HG02970 (cell line): ENCODE measurements around the gene EPSTI1.
"Not testable (repeated sequence)": the region's sequence is repeated elsewhere in the genome, so short reads cannot be mapped to it uniquely, and the experiment has no call there.

Experiments used
- ATAC-seq: cut with Tn5 transposase; IDR thresholded peaks from one replicate; pipeline ENCODE4 v1.9.1; 2021; ENCODE audit warnings: mild to moderate bottlenecking, moderate library complexity, moderate number of reproducible peaks; ENCODE audit not compliant: unreplicated experiment, low FRiP score

Gene EPSTI1, protein sequence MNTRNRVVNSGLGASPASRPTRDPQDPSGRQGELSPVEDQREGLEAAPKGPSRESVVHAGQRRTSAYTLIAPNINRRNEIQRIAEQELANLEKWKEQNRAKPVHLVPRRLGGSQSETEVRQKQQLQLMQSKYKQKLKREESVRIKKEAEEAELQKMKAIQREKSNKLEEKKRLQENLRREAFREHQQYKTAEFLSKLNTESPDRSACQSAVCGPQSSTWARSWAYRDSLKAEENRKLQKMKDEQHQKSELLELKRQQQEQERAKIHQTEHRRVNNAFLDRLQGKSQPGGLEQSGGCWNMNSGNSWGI

GRCh38 chr13:42991898-42992763, at the start of gene EPSTI1:
TSS of gene EPSTI1 (minus strand) at chr13:42992241. CDS start at chr13:42992165, 76 bp downstream.
- ATAC-seq = peak; percentile 71

- ATAC-seq = no peak
Measured at GRCh38 chr13:43041369-43041921, 49.4 kb upstream of the EPSTI1 start.

- not testable (repeated sequence) for ATAC-seq
Measured at GRCh38 chr13:43040581-43041368, 48.7 kb upstream of the EPSTI1 start.

- no peak for ATAC-seq
Measured at GRCh38 chr13:43039966-43040365, 47.9 kb upstream of the EPSTI1 start.

DNA sequence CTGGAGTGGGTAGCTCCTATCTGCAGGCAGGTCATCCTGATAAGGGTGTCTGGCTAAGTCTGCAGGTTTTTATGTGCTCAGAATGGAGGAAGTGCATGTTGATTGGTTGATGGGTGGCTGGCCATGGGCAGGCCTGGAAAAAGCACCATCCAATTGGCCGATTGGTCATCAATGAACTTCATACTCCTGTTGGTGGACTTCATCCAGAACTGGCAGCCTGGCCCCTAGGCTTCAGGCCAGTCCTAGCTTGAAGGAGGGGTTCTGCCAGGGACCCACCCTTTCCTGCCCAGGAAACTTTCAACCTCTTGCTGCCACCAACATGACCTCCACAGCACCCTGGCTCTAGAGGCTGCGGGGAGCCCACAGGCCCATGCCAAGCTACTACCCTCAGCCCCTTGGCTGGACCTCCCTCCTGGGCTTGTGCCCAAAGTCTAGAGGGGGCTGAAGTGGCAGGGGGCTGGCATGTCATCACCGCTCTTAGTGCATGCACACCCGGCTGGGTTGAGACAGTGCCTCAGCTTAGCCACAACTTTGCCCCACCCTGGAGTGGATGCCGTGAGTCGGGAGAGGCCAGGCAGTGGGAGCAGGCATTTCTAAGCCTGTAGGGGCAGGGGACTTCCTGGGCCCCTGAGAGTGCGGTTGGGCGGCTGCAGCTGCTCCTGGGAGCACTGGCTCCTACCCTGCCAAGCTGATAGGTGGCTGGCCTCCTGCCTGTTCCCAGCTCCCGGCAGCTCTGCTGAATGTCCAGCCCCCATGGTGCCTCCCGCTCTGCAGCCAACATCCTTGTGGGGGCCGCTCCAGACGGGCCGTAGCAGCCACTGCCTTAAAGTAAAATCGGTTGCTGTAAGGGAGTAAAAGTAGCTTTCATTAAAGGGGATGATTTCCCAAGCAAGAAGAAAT, 44.6 kb upstream of the EPSTI1 start:
- no peak for ATAC-seq

GRCh38 chr13:43033038-43033437, 41.0 kb upstream of the EPSTI1 start:
- no peak for ATAC-seq

DNA sequence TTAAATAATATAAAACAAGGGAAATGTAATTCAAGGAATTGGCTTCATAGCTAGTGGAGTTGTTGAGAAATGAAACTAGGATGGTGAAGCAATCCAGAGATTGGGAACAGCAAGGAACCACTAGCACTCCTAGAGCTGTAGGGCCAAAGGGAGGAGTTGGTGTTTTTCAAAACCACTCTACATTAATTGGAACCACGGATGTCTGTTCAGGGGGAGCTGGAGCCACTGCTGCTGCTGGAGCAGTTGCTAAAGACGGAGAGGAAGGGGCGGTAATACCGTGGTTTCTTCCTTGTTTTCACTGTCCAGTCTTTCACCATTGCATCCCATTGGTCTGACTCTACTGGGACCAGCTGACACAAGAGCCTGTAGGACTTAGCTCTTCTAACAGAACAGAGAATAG, 39.8 kb upstream of the EPSTI1 start:
- ATAC-seq = no peak

GRCh38 chr13:43030548-43030947, 38.5 kb upstream of the EPSTI1 start:
- ATAC-seq = no peak

DNA sequence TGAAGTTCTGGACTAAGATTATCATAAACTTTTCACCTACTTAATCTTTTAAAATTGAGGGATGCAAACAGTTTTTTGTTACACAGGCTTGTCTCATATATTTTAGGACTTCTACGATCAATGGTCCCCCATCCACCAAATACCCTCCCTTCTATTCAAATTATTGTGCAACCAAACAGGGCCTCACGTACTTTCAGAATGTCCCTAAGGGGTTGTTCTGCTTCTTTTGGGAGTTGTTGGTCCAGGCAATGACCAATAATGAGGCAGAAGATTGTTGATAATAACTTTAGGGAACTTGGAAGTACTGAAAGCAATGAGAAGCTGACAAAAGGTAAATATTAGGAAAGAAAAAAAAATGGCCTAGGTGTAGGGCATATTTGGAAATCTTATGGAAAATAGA, 34.2 kb upstream of the EPSTI1 start:
- no peak for ATAC-seq

DNA sequence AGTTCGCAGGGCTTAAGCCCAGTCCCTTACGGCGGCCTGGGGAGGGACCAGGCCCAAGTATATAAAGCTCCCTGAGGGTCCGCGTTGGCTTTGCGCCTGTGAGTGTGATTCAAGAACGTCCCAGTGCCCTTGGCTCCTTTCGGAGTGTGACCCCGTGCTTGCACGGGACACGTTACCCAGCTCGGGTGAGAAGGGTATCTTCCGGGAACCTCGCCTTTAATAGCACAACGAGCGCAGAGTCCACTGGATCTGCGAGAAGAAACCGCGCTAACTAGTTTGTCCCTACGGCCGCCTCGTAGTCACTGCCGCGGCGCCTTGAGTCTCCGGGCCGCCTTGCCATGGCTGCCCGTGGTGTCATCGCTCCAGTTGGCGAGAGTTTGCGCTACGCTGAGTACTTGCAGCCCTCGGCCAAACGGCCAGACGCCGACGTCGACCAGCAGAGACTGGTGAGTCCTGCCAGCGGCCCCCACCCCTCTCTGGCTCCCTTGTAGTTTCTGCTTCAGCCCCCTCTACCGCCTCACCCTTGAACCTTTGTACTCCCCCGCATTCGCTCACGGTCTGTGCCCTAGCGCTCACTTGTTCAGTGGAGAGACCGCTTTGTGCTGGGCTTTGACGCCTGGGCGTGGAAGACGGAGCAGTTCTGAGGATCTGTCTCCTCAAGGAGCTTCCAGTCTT, 31.4 kb upstream of the EPSTI1 start, which contains the start of gene DNAJC15:
TSS of gene DNAJC15 (plus strand) at position 298 of the 675 bp plus-strand sequence. CDS start at position 339, 41 bp downstream.
- peak; percentile 76 for ATAC-seq

- no peak for ATAC-seq
Measured at GRCh38 chr13:43022934-43023288, 30.9 kb upstream of the EPSTI1 start.

DNA sequence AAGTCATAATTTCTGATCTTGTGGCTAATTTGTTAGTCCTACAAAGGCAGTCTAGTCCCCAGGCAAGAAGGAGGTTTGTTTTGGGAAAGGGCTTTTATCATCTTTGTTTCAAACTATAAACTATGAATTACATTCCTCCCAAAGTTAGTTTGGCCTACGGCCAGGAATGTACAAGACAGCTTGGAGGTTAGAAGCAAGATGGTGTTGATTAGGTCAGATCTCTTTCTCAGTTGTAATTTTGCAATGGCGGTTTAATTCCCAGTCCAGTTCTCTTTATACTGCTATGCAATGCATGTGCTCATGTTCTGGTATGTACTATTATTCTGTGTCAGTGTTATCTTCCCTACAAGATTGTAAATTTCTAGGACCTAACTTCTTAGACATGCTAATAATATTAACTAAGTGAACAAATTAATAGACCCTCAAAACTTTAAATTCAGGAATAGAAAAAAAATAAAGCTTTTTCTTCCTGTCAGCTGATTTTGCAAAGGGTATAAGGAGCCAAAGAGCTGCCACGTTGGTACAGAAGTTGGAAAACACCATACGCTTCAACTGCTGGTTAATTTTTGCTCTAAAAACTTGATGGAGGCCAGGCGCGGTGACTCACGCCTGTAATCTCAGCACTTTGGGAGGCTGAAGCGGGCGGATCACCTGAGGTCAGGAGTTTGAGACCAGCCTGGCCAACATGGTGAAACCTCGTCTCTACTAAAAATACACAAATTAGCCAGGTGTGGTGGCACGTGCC, 30.1 kb upstream of the EPSTI1 start:
- no peak for ATAC-seq

DNA sequence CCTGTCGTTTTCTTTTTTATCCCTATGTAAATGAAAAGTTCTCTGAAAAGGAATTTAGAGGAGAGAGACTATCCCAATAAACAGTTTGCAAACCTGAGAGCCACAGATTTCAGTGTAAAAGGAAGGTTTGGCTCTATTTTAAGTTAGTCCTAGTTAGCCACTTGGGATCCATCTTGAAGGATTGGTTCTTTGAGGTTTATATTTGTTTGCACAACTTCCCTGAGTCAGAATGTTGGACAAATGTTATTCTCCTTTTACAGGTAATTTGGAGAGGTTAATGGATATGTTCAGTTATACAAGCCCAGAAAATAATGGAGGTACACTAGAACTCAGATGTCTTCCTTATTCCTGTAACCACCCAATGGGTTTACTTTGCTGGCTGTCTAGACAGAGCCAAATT, 28.8 kb upstream of the EPSTI1 start:
- ATAC-seq = no peak

DNA sequence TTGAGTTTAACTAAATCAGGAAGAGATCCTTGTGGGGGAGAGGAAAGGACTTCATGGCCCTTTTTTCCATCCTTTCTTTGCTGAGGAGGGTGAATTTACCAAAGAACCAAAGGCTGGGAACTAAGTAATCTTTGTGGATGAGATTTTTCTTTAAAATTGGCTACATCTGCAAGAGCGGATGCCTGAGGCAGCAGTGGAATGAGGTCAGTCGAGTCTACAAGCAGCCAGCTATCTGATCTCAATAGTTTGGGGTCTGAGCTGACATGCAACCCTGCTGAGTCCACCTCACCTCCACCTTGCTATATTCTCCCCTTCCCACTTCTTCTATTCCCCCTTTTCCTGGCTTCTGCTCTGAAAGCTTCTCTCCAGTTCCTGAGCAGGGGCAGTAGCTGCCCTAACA, 27.8 kb upstream of the EPSTI1 start:
- ATAC-seq = no peak

GRCh38 chr13:43016226-43016625, 24.2 kb upstream of the EPSTI1 start:
- ATAC-seq = no peak

- no peak for ATAC-seq
Measured at GRCh38 chr13:43014162-43014561, 22.1 kb upstream of the EPSTI1 start.

- ATAC-seq = no peak
Measured at GRCh38 chr13:43009506-43009905, 17.5 kb upstream of the EPSTI1 start.

GRCh38 chr13:43008596-43008995, 16.6 kb upstream of the EPSTI1 start:
- no peak for ATAC-seq
